Activated CD8-positive, alpha-beta T cell treated with anti-CD3 and anti-CD28 coated beads for 36 hours (primary cell): ENCODE results near the gene OR13J1. TPM values are rescaled to one million over a fixed set of nuclear protein-coding genes. Genes with fewer than 3 reads are reported as not detected.
A peak's percentile ranks its signal among the peaks of the same experiment; 100 is the strongest.

Source experiments
- ATAC-seq: fragments of 200-7000 bp; cut with Tn5 transposase; one replicate; pipeline ENCODE4 v1.10.0; 2021; ENCODE audit warnings: mild to moderate bottlenecking, moderate library complexity
- CTCF ChIA-PET: fragments of 350-600 bp; sonication (Branson Sonifier 250); formaldehyde crosslinking; loops from one replicate; lab custom pipeline; 2021; ENCODE audit warnings: antibody characterized with exemption; lab: Charles Lee
- POLR2A ChIA-PET: fragments of 350-600 bp; sonication (Branson Sonifier 250); formaldehyde crosslinking; loops from one replicate; lab custom pipeline; 2021; ENCODE audit warnings: antibody characterized with exemption; lab: Charles Lee
- DNase-seq: peaks from one replicate; pipeline ENCODE4 v3.0.0-alpha.2; 2020
- H3K27ac Mint-ChIP-seq: one replicate; pipeline ENCODE4 v1.8.0; 2021; ENCODE audit warnings: mild to moderate bottlenecking, mixed read lengths
- H3K27me3 Mint-ChIP-seq: one replicate; pipeline ENCODE4 v1.8.0; 2021; ENCODE audit warnings: mixed read lengths
- H3K36me3 Mint-ChIP-seq: one replicate; pipeline ENCODE4 v1.8.0; 2021; ENCODE audit warnings: low read depth, mixed read lengths
- H3K4me1 Mint-ChIP-seq: one replicate; pipeline ENCODE4 v1.8.0; 2021; ENCODE audit warnings: low read depth, mixed read lengths
- H3K4me3 Mint-ChIP-seq: one replicate; pipeline ENCODE4 v1.8.0; 2021; ENCODE audit warnings: mild to moderate bottlenecking, moderate library complexity, mixed read lengths
- H3K9me3 Mint-ChIP-seq: one replicate; pipeline ENCODE4 v1.8.0; 2021; ENCODE audit warnings: mixed read lengths
- CTCF ChIP-seq: fragments of 200-600 bp; IDR thresholded peaks from one replicate; pipeline ENCODE4 v1.8.0; 2022; ENCODE audit warnings: antibody characterized with exemption, mild to moderate bottlenecking
- intact Hi-C: fragments of 100-400 bp; cut with micrococcal nuclease; formaldehyde crosslinking; loops from one replicate; pipeline ENCODE4 v1.10.0; 2022
- total RNA-seq, 2 experiments: library from RNA; stranded (reverse); gene quantifications; one replicate each; pipeline ENCODE4 v1.2.3, GENCODE V29; 2021

The OR13J1 gene
- total RNA-seq, 2 experiments from 2014 or later: not detected

DNA sequence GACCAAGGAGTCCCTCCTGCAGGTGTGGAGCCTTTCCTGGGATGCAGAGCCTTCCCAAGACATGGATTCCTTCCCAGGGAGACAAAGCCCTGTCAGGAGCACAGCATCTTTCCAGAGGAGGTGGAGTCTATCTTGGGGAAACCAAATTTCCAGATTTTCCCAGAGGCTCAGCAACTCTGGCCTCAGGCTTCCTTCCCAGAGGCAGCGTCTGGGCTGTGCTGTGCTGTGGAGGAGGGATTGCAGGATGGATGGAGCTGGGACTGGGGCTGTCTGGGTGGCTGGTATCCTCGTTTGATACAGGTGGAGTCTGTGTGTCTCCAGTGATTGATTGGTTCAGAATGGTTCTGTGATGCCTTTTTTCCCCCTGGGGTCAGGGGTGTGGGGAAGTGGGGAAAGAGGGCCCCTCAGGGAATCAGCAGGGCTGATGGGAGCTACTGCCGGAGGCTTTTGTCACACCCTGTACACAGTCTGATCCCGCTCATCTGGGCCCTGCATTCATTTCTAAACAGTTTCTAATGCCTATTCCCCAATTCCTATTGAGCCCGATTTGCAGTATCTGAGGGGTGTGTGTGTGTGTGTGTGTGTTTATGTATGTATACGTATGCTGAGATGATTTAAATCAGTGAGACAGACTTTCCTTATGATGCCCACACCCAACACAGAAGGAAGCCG lies 16.0 kb downstream of the OR13J1 start:
- Mint-ChIP-seq H3K4me3 (no peak overlapping the region), H3K4me1 (no peaks in the 10 kb centered on the region), H3K9me3 (no peaks in the 10 kb centered on the region), H3K36me3 (no peaks in the 10 kb centered on the region), H3K27me3 (no peaks in the 10 kb centered on the region), H3K27ac (no peak overlapping the region)
- ATAC-seq (no peak), DNase-seq (no peak)
- no peak for TF ChIP-seq CTCF
- intact Hi-C loops: no loop called here
- ChIA-PET POLR2A (no interaction called here), CTCF (interaction anchor here (0.9 kb wide), 1 partner anchor 28 kb away, joined by 3 read pairs; no protein-coding TSS in a partner anchor)

DNA sequence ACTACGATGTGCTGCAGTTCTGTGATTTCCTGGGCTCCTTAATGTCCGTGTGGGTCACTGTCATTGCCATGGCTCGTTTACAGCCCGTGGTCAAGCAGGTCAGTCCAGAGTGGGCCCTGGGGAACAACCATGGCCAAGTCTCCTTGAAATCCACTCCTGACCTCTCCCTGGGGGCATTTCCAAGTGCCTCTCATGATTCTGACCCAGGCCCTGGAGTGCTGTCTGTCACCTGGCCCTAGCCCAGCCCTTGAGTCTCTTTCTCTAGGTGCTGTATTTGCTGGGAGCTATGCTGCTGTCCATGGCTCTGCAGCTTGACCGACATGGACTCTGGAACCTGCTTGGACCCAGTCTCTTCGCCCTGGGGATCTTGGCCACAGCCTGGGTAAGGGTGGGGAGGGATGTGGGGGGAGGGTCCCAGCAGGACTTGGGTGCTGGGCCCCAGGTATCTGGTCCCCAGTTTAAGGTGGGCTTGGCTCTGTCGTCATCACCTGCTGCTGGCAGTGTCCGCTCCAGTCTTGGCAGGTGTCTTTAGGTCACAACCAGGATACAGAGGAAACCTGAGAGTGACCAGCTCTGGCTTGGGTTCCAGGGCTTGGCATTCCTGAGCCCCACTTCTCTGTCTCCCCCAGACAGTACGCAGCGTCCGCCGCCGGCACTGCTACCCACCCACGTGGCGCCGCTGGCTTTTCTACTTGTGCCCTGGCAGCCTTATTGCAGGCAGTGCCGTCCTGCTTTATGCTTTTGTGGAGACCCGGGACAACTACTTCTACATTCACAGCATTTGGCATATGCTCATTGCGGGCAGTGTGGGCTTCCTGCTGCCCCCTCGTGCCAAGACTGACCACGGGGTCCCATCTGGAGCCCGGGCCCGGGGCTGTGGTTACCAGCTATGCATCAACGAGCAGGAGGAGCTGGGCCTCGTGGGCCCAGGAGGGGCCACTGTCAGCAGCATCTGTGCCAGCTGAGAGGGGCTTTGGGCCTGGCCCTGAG lies 17.0 kb downstream of the OR13J1 start:
- H3K4me1 Mint-ChIP-seq: peaks cover 4% of the 10 kb centered on the region
- no peak for DNase-seq

GRCh38 chr9:35852267-35852815 lies 17.9 kb downstream of the OR13J1 start:
- ChIA-PET CTCF (interaction anchor here (1.0 to 1.4 kb wide), 3 partner anchors 26 to 116 kb away, joined by 3 to 4 read pairs (median 3); no protein-coding TSS in a partner anchor), POLR2A (no interaction called here)
- Mint-ChIP-seq H3K27ac (no peak overlapping the region), H3K27me3 (no peaks in the 10 kb centered on the region), H3K9me3 (no peaks in the 10 kb centered on the region), H3K36me3 (no peaks in the 10 kb centered on the region), H3K4me3 (no peak overlapping the region), H3K4me1 (peaks cover 12% of the 10 kb centered on the region)
- ATAC-seq (no peak), DNase-seq (no peak)
- no peak for TF ChIP-seq CTCF
- intact Hi-C loops: no loop called here

More for the DNA sequence above, 17.0 kb downstream of the OR13J1 start:
- Mint-ChIP-seq H3K27me3 (no peaks in the 10 kb centered on the region), H3K36me3 (no peaks in the 10 kb centered on the region), H3K4me3 (no peak overlapping the region), H3K27ac (no peak overlapping the region), H3K9me3 (no peaks in the 10 kb centered on the region)
- TF ChIP-seq CTCF: no peak
- ChIA-PET CTCF (interaction anchor here (0.9 to 1.0 kb wide), 2 partner anchors 29 to 117 kb away, joined by 3 read pairs; no protein-coding TSS in a partner anchor), POLR2A (no interaction called here)
- no peak for ATAC-seq
- intact Hi-C loops: no loop called here

DNA sequence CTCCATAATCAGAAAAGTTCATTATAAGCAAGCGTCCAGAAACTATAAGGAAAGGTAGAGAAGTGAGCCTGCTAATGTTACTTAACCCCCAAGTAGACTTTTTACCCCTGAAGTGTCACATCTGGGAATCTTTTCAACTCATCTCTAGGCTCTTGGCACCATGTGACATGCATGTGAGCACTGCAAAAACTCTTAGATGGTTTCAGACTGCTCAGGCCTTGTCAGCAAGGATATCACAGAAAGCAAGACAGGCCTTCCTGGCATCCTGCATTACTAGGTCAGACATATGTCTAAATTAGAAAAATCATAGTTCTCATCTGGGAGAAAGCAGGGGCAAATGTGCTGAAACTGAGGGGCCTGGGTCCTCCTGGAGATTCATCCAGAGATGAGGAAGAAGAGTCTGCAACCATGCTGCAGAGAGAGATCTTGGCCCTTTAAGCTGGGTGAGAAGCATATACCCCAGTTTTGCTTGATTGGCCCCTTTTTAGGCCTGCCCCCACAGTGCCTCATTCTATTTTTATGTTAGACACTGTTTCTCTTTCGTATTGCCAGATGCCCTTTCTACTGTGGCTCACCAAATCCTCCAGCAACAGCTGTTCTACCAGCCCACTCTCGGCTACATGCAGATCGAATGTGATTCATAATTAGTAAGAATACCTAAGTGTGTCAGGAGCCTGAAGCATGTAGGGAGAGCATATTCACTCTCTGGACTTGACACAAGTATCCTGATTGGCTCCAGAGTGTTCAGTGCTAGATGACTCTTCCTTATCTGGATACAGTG lies 22.2 kb downstream of the OR13J1 start:
- no peak overlapping the region for H3K4me3 Mint-ChIP-seq
- ChIA-PET CTCF (interaction anchor here (2.2 to 2.6 kb wide), 3 partner anchors 13 to 34 kb away, joined by 5 to 10 read pairs (median 9); no protein-coding TSS in a partner anchor), POLR2A (interaction anchor here (0.6 kb wide), 1 partner anchor 117 kb away, joined by 3 read pairs; no protein-coding TSS in a partner anchor)
- no peaks in the 10 kb centered on the region for H3K27me3 Mint-ChIP-seq
- DNase-seq (peak; percentile 86), ATAC-seq (peak; percentile 92)
- intact Hi-C loops: no loop called here
- H3K4me1 Mint-ChIP-seq: peaks cover 38% of the 10 kb centered on the region
- no peaks in the 10 kb centered on the region for H3K36me3 Mint-ChIP-seq
- H3K9me3 Mint-ChIP-seq: no peaks in the 10 kb centered on the region
- H3K27ac Mint-ChIP-seq: peak overlapping the region; percentile 58
- no peak for TF ChIP-seq CTCF
